GM18498 (cell line): Measurements from ENCODE around the gene BEAN1.

Experiments used
- ATAC-seq: cut with Tn5 transposase; IDR thresholded peaks from one replicate; pipeline ENCODE4 v1.9.1; 2021; ENCODE audit warnings: mild to moderate bottlenecking, moderate library complexity; ENCODE audit not compliant: unreplicated experiment

Gene BEAN1

DNA sequence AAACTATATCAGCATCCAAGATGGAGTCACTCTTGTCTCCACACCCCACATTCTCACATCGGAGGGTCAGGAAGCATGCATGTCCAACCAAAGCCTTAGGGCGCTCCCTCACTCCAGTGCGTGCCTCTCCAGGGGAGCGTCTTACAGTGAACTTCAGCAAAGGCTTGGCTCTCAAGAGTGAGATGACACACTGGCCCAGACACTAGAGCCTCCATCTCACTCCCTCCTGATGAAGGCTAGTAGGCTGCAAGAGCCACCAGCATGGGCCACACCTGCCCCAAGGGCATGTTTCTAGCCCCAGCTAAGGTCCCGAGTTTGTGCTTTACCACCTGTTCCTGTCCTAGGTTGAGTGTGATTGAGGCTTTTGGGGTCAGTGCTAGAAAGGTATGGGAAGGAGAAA lies 40.5 kb downstream of the BEAN1 start:
- ATAC-seq: no peak

DNA sequence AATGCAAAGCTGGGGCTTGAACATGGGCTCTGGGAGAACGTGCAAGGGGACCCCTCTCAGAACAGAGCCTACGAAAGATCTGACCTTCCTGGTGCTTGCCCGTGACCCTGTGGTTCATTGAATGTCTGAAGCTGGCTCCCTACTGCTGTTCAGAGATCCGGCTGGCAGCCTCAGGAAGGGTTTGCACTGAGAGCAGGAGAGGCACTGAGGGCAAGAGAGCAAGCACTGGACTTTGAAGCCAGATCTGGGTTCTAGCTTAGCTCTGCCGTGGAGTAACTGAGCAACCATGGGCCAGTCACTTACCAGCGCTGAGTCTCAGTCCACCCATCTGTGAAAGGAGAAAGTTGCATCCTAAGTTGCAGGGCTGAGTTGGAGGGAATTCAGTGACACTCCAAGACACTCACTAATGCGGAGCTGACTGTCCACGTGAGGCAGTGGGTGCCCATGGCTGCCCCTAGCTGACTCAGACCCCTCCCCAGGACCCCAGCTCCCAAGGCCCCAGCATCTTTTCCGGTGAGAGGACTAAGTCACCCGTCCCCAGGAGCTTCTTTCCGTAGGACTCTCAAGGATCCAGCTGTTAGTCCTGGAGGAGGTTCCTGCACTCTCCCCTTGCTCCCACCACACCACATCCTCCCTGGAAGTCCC lies 41.3 kb downstream of the BEAN1 start:
- no peak for ATAC-seq

DNA sequence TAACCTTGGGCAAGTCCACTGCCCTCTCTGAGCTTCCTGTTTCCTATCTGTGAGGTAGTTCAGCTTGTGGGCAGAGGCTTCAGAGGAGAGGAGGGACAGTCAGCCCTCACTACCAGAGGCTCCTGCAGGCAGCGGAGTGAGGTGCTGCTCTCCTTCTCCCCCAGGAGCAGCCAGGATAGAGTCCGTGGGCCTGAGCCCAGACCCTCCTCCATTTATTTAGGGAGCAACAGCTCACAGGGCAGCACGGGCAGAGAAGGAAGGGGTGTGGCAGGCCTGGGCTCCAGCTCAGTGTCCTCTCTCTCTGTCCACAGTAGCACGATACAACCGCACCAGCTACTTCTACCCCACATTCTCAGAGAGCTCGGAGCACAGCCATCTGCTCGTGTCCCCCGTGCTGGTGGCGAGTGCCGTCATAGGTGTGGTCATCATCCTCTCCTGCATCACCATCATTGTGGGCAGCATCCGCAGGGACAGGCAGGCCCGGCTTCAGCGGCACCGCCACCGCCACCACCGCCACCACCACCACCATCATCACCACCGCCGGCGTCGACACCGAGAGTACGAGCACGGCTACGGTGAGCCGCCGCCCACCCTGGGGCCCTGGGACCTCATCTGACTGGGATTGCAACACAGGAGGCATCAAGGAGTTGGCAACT lies 42.3 kb downstream of the BEAN1 start:
- no peak for ATAC-seq

DNA sequence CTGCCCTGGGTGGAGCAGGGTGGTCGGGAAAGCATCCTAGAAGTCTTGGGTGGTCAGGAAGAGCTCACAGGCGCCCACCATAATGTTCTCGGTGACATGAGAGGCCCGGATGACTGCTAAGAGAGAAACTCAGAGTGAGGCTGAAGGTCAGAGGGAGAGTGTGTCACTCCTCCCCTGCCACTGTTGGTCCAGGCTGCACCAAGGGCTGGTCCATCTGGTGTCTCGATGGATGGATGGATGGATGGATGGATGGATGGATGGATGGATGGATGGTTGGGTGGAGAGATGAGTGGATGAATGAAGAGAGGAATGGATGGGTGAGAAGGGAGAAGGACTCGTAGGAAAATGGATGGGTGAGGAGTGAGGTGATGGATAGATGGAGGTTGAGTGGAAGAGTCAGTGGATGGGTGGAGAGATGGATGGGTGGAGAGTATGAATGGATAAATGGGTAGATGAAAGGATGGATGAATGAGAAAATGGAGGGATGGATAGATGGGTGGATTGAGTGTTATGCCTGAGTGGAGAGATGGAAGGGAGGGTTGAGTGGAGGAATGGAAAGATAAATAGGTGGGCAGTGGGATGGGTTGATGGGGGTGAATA lies 43.0 kb downstream of the BEAN1 start:
- ATAC-seq: no peak

DNA sequence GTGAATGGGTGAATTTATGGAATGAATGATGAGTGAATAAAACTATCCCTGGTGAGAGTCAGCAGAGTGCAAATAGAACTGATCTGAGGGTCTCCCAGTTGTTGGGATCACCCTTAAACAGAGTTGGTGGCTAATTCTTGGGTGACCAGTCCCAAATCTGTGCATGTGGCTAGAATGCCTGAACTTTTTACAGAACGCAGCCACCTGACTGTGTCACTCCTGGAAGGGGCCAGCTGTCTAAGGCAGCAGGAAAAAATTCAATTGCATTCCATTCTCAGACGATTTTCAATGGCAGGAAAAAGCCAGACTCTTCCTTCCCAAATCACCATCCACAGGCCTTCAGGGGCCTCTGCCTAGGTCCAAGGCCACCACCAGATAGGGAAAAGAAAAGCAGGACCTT lies 43.5 kb downstream of the BEAN1 start:
- no peak for ATAC-seq

DNA sequence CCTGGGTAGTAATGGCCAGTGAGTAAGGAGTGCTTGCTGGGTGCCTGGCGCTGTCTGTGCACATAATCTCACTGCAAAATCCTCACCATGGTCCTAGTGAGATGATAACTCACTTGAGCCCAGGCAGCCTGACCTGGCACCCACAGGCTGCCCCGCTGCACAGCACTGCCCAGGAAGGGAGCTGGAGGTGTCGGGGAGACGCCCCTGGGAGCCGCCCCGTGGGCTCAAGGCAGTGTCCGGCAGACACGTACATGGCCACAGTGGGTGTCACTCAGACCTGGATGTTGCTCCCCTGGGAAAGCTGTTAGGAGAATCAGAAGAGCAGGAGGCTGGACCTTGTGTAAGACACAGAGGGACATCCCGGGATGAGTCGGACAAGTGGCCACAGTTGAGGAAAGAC lies 44.2 kb downstream of the BEAN1 start:
- no peak for ATAC-seq

DNA sequence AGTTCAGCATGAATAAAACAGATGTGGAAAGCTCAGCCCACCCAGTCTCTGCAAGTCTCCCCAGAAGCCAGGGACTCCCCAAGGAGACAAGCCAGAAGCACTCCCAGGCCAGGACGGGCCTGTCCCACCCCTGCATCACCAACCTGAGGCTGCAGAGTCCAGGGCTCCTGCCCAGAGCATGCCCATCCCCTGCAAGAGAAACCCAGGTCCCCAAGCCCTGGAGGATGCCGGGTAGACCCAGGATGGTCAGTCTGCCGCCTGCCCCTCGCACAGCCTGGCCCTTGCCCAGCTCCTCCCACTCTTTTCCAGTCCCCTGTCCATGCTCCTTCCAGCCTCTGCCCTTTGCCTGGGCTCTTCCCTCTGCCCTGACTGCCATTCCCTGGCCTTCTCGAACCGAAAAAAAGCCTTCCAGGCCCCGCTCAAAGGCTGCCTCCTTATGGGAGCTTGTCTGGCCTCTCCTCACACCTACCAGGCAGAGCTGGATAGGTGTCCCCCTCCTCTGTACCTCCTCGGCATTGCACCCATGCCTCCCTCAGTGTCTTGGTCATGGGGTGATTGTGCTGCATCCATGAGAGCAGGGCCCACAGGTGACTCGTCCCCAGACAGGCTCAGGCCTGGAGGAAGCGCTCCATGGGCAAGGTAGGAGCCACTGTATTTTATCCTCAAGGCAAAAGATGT lies 44.8 kb downstream of the BEAN1 start:
- ATAC-seq: no peak

DNA sequence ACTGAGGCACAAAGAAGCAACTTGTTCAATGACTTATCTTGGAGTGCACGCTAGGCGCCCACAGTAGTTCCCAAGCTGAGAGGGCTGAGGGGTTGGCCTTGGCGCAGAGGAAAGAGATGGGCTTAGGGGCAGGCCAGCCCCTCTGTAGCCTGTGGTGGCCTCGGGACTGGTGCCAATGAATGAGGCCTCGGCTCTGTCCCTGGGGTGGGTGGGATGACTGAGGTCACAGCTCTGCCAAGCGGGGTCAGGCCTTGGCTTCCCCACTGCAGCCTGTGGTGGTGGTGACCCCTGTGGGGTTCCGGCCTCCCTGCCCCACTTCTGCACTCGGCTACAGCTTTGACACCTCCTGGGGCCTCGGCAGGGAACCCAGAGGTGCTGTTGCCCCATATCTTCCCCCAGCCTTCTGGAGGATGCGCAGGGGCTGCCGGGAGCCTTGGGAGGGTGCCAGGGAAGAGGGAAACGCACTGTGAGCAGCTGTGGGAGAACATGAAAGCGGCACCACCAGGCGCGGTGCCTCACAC lies 46.0 kb downstream of the BEAN1 start:
- no peak for ATAC-seq

DNA sequence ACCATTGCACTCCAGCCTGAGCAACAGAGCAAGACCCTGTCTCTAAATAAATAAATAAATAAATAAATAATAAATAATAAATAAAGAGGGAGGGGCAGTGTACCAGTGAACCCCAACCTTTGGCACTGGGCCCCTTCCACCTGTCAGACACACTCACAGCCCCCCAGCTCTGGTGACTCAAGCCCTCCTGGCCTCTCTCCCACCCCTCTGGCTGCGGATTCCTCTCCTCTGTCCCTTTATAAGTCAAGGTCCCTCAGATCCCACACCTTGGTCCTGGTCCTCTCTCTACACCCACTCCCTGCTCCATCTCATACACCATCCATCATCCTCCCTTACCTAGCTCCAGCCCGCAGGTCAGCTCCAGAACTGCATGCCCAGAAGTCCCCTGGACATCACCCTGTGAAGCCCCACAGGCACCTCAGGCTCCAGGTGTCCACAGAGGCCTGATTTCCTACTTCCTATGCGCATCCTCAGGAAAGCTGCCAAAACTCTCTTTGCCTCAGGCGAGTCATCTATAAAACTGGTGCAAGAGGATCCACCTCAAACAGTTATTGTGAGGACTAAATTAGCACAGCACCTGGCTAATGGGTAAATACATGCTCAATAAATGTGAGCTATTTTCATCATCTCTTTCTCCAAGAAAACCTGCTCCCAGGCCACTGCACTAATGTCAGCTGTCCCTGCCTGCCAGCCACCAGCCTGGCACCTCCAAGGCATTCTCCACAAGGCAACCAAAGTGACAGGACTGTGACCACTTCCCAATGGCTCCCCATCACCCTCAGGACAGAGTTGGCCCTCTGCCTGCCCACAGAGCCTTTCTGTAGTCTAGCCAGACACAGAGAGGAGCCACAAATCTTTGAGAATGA lies 46.8 kb downstream of the BEAN1 start:
- ATAC-seq: no peak

DNA sequence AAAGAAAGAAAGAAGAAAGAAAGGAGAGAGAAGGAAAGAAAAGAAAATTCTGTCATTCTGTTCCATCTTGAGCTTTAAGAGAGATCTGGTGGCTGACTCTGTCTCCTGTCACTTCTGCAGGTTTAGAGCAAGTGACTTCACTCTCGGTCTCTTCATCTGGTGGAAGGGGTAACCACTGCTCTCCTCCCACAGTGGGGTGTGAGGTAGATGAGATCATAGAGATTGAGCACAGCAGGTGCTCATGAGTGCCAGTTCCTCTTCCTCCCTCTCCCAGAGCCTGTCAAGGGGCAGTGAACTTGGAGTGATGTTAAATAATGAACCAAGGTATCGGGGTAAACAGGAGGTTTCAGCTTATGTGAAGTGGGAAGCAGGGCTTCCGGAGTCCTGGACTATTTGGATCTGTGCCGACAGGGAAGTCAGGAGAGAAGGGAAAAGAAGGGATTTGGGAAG lies 47.7 kb downstream of the BEAN1 start:
- ATAC-seq: peak; percentile 89

DNA sequence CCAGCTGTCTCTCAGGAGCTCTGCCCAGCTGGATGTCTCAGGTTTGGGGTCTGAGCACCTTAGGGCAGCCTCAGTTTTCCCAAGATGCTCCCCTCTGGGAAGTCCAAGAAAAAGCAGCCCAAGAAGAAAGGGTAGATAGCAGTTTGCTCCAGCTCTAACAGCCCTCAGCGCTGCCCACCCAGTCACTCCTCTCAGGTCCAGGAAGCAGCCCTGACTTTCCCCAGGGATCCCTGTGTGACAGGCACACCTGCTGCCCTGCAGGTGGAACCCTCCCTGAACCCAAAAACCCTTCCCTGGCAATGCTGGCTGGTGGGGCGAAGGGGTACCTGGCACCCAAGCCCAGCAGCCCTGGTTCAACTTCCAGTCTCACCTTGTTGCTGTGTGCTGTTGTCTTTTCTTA lies 48.1 kb downstream of the BEAN1 start:
- no peak for ATAC-seq

DNA sequence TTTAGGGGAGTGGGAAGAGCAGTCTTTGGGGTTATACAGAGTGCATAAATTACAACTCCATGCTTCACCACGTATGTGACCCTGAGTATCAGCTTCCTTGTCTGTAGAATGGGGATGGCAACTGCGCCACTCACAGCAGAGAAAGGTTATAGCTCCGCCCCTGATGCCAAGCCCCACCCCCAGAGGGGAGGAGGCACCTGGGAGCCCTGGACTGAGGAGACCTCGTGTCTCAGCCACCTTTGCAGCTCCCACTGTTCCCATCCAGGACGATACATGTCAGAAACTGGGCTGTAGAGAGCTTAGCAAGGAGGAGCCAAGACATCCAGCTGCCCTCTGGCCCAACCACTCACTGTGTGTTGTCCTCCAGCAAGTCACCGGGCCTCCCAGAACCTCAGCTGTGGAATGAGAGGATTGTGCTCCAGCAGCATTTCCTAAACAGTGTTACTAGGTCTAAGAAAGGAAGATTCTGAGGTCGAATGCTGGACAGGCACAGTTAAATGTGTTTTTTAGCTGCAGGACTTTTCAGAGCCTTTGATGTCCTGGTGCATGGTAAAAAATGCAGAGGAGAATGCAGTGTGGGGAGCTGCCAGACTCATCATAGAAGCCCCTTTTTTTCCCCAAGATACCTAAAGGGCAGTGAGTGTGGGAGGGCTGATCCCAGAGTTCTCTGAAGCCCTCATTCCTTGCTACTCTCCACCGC lies 49.4 kb downstream of the BEAN1 start:
- no peak for ATAC-seq

DNA sequence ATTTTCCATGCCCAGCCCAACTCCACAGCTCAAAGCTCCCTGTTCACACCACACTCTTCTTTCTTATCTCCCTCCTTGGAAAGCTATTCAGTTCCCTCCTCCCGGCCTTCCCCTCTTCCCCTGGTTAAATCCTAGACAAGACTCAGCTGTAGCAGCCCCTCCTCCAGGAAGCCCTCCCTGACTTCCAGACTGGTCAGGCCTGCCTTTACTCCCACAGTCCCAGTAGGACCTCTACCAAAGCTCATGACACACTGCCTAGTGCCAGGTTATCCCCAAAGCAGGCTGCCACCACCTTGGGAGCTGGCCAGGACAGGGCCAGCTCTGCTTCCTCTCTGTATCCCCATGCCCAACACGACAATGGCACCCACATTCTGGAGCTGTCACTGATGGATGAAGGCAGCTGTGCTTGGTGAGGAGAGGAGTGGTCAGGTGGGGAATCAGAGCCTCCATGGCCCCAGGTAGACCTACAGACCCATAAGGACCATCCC lies 50.0 kb downstream of the BEAN1 start:
- no peak for ATAC-seq

DNA sequence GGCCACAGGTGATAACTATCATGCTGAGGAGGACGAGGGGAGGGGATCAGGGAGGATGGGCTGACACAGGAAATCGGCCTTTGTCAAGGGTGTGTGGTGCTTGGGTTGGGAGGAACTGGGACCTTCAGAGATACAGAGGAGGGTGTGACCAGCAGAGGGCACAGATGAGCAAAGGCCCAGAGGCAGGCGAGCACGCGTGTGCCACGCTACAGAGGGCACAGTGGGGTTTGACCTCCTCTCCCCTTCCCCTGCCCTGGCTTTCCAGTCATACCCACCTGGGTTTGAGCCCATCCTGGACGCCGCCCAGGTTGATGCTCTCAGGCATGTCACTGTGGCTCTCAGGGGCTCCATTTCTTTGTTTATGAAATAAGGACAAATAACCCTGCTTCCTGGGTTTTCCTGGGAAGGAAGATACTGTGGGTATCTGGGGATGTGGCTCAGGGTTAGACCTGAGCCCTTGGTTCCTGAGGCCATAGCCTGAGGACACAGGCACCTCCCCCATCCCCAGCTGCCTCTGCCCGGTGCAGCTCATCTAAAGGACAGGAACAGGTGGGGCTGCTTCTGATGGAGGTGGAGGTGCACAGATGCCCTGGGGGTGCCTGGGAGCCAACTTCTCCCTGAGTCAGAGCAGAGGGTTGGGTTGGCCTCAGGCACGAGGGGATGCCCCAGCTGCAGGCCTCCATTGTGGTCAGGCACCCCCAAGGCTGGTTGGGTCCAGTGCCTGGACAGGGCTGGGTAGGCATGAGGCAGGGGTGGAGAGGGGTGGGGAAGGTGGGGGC lies 51.8 kb downstream of the BEAN1 start:
- peak; percentile 64 for ATAC-seq

DNA sequence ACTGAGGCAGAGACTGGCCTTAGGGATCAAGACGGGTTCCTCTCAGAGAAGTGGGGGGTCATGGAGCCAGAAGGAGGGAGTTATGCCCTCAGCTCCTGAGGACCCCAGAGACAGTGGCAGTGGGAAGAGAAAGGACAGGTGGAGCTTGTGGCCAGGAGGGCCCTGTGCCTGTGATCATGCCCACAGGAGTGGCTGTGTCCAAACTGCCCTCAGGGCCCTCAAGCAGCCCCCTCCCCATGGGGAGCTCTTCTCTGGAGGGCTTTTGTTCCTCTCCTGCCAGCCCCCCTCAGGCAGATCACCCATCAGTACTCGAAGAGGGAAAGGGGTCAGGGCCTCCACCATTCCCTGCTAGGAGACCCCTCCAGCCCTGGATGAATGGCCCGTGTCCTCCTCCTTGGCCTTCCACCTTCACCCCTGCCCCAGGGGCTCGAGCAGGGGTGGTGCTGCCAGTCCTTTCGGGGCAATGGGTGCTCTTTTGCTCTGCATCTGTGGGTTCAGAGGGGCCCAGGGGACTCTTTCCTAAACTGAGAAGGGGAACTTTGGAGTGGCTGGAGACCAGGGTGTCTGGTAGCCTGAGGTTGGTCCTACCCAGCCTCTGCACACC lies 52.7 kb downstream of the BEAN1 start:
- no peak for ATAC-seq

DNA sequence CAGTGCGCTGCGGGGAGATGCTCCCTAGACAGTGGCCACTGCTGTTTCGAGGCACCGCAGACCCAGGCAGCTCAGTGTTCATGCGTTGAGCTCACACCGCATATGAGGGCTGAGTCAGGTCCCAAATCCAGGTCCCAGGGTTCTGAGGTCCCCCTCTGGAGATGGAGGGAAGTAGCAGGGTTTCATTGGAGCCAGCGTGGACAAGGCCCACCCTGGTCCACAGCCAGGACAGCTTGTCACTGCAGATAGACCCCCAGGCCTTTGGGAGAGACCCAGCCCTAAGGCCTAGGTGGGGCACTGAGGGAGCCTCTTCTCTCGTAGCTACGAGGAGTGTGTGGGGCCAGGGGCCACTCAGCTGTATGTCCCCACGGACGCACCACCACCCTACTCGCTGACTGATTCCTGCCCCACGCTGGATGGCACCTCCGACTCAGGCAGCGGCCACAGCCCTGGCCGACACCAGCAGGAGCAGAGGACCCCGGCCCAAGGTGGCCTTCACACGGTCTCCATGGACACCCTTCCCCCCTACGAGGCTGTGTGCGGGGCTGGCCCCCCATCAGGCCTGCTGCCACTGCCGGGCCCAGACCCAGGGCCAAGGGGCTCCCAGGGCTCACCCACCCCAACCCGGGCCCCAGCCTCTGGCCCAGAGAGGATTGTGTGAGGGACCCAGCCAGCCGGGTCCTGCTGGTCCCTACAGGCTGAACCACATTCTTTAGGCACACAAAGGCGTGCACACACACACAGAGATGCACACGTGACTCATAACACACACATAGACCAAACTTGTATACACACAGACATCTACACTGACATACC lies 53.4 kb downstream of the BEAN1 start:
- no peak for ATAC-seq

DNA sequence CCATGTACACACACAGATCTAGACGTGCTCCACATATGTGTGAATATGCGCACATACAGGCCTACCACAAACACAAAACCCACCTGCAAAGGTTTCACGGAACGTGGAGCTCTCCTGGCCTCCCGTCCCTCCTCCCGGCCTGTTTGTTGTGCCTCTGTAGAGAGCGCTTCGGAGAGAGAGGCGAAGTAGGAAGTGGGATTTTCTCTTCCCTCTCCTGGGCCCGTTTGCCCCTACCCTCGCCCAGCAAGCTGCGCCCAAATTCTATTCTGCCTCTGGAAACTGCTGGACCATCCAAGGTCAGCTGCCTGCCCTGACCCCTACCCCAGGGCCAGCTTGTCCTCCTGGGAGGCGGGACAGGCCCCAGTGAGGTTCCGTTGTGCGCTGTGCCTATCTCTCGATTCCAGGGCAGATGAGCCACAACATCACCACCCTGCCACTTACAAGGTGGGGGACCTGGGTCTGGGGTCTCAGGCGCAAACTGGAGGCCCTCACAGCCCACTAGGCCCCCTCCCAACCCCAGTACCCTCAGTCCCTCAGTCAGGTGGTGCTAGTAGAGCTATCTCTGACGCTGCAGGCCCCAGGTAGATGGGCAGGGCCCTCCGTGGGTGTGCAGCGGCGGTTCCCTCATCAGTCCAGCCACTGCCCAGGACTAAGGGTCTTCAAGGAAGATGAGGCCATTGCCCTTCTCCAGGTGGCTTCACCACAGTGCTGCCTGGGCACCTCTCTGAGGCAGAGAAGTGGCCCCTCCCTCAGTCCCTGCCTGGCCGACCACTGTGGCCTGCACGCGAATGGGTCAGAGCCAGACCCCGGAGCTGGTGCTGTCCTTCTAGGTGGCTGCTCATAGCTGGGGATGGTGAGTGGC lies 54.2 kb downstream of the BEAN1 start:
- no peak for ATAC-seq
